Lower leg skin (tissue), 4 donors: Measurements from ENCODE around the gene SLC51B. TPM values are rescaled to one million over a fixed set of nuclear protein-coding genes. Genes with fewer than 3 reads are reported as not detected.

Experiments
- DNase-seq, 2 donors: peaks; one replicate each; pipeline ENCODE4 v3.0.0-alpha.2; 2019; ENCODE audit warnings: low spot score in 2 of 2
- H3K4me3 ChIP-seq: fragments of 200-600 bp; sonication (generic); 2 replicates; pipeline ENCODE4 v1.5.1; 2017; ENCODE audit warnings: mild to moderate bottlenecking, low read depth; ENCODE audit not compliant: poor library complexity, severe bottlenecking
- CTCF ChIP-seq, 3 donors: fragments of 450-650 bp; IDR thresholded peaks; one replicate each; pipeline ENCODE4 v1.5.1; 2016; ENCODE audit warnings: antibody characterized with exemption in 3 of 3, mild to moderate bottlenecking in 3 of 3, moderate library complexity in 2 of 3
- POLR2A ChIP-seq, 2 donors: fragments of 450-650 bp; IDR thresholded peaks; one replicate each; pipeline ENCODE4 v1.6.1; 2016 to 2017; ENCODE audit warnings: antibody characterized with exemption in 2 of 2, mild to moderate bottlenecking in 1 of 2, moderate library complexity in 1 of 2
- WGBS, 2 donors: methylation state at CpG; one replicate each; pipeline ENCODE4 v1.1.5; 2018; 5-methylcytosine and 5-hydroxymethylcytosine counted together
- intact Hi-C: fragments of 100-400 bp; cut with DNase I; formaldehyde crosslinking; loops from one replicate; pipeline ENCODE4 v1.15.0; 2023; ENCODE audit warnings: low total_unique reads
- total RNA-seq, 4 donors: library from RNA; depleted of rRNA; stranded (reverse); fragments of >200 nt; gene quantifications; one replicate each; pipeline ENCODE4 v1.1.0, GENCODE V29; 2016

The SLC51B gene
- total RNA-seq, 4 donors from 2014 or later = 0.65 TPM; not detected in 3

- 59 to 65% methylated on average over 3 of the region's 3 CpGs for WGBS, 2 donors
Observed at GRCh38 chr15:65066001-65066634, 20.9 kb downstream of the SLC51B start.

GRCh38 chr15:65066635-65067316 is 21.6 kb downstream of the SLC51B start:
- WGBS, 2 donors = 54% methylated on average over 9 of the region's 9 CpGs
- H3K4me3 ChIP-seq = no peak overlapping the region
- TF ChIP-seq CTCF (IDR thresholded peaks at IDR 0.05) (no peak), POLR2A (IDR thresholded peaks at IDR 0.05) (no peak)
- no peak for DNase-seq
- intact Hi-C loops = no loop called here

More at GRCh38 chr15:65066001-65066634, 20.9 kb downstream of the SLC51B start:
- intact Hi-C loops = no loop called here
- TF ChIP-seq POLR2A (IDR thresholded peaks at IDR 0.05) = no peak
- no peak for TF ChIP-seq CTCF (IDR thresholded peaks at IDR 0.05)
- H3K4me3 ChIP-seq = no peak overlapping the region
- no peak for DNase-seq

GRCh38 chr15:65067317-65067644 is 22.1 kb downstream of the SLC51B start:
- TF ChIP-seq POLR2A (IDR thresholded peaks at IDR 0.05) = no peak
- TF ChIP-seq CTCF (IDR thresholded peaks at IDR 0.05) = no peak
- 30 to 33% methylated on average over 8 of the region's 8 CpGs for WGBS, 2 donors
- H3K4me3 ChIP-seq = peak overlapping the region; percentile 13
- intact Hi-C loops = no loop called here
- DNase-seq = no peak

- peak within 1 kb of the TSS; percentile 13 for H3K4me3 ChIP-seq
- no peak for DNase-seq
- WGBS, 2 donors = 3 to 8% methylated on average over 31 to 47 of the region's 66 CpGs
- intact Hi-C loops = no loop called here
- TF ChIP-seq CTCF (IDR thresholded peaks at IDR 0.05) = no peak
- no peak for TF ChIP-seq POLR2A (IDR thresholded peaks at IDR 0.05)
Observed at GRCh38 chr15:65067645-65068402, 22.6 kb downstream of the SLC51B start, which contains the start of gene RASL12. TSS of gene RASL12 (minus strand) at chr15:65067991. CDS start at chr15:65067835, 156 bp downstream.

GRCh38 chr15:65068403-65068788 is 23.2 kb downstream of the SLC51B start:
- 63 to 80% methylated on average over 3 of the region's 3 CpGs for WGBS, 2 donors
- DNase-seq = no peak
- TF ChIP-seq POLR2A (IDR thresholded peaks at IDR 0.05) = no peak
- TF ChIP-seq CTCF (IDR thresholded peaks at IDR 0.05) = no peak
- H3K4me3 ChIP-seq = no peak overlapping the region
- intact Hi-C loops = no loop called here
